ENCODE measurements around the gene DTX1.

The DTX1 gene

DNA sequence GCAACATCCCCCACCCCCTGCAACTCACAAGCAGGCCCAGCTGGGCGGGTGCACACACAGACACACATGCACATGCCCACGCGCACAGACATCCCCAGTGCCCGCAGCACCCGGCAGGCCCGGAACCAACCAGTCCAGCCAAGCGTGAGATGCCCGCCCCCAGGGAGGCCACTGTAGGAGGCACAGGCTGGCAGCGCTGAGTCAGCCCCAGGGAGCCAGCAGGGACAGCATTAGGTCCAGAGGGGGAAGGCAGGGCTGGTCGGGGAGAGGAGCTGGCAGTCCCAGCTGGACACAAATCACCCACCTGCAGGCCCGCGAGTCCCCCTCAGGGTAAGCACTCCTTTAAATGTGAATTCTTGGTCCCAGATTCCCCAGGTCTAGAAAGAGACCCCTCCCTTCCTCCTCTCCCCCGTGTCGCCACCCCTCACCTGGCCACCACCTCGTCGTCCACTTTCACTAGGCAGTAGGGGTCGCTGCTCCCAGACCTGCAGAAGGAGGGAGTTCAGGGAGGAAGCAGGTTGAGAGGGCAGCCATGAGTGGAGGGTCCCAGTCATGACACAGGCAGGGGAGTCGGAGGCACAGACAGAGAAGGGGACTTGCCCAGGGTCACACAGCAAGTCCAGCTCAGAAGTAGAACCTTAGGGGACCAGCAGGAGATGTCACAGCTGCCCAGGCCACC lies 74.1 kb downstream of the DTX1 start:
- TF ChIP-seq, protein P1, sequence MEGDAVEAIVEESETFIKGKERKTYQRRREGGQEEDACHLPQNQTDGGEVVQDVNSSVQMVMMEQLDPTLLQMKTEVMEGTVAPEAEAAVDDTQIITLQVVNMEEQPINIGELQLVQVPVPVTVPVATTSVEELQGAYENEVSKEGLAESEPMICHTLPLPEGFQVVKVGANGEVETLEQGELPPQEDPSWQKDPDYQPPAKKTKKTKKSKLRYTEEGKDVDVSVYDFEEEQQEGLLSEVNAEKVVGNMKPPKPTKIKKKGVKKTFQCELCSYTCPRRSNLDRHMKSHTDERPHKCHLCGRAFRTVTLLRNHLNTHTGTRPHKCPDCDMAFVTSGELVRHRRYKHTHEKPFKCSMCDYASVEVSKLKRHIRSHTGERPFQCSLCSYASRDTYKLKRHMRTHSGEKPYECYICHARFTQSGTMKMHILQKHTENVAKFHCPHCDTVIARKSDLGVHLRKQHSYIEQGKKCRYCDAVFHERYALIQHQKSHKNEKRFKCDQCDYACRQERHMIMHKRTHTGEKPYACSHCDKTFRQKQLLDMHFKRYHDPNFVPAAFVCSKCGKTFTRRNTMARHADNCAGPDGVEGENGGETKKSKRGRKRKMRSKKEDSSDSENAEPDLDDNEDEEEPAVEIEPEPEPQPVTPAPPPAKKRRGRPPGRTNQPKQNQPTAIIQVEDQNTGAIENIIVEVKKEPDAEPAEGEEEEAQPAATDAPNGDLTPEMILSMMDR (IDR thresholded peaks at IDR 0.05), result no peak

DNA sequence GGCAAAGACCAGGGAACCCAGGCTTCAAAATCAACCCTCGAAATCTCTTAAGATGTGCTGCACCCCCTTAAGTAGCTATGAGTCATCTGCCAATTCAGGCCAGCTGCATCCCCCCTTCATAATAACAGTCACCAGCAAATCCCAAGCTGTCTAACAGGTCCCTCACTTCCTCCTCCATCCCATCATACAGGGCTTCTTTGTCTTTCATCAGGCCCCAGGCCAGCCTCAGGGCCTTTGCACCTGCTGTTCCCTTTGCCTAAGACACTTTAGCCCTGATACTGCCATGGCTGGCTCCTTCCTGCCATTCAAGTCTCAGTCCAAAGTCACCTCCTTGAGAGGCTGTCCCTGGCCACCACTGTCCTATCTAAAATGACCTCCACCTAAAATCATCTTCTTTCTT lies 75.0 kb downstream of the DTX1 start:
- TF ChIP-seq, protein P1 (IDR thresholded peaks at IDR 0.05), result no peak

DNA sequence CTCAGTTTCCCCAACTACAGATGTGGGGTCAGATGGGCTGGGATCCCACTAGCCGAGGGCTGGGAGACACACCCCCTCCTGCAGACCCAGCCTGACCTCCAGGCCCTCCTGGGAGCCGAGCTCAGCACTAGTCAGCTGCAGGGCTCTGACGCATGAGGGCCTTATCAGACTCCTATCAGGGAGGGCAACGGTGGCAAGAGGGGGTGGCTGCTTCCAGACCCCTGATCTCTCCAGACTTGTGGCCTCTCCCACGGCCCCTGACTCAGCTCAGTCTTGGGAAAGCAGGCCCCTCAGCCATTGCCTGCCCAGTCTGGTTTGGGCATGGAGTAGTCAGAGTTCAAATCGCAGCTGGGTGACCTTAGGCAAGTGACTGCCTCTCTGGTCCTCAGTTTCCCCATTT lies 76.5 kb downstream of the DTX1 start:
- TF ChIP-seq, protein P1 (IDR thresholded peaks at IDR 0.05), result no peak

DNA sequence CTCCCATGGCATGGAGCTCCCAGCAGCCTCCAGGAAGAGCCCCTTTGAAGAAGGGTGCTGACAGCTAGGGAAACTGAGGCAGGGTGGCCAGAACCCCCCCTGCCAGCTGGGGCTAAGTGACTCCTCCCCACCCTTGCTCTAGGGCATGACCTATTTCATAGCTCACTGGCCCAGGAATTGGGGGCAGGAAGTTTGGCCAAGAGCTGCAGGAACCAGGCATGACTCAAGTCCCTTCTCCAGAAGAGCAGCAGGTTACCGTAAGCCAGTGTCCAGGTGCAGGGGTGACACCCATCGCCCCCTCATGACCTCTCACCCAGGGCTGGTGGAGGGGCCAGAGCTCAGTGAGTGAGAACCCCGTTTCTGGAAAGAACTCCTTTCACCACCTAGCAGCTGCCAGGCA lies 77.1 kb downstream of the DTX1 start:
- TF ChIP-seq, protein P1 (IDR thresholded peaks at IDR 0.05), result no peak

DNA sequence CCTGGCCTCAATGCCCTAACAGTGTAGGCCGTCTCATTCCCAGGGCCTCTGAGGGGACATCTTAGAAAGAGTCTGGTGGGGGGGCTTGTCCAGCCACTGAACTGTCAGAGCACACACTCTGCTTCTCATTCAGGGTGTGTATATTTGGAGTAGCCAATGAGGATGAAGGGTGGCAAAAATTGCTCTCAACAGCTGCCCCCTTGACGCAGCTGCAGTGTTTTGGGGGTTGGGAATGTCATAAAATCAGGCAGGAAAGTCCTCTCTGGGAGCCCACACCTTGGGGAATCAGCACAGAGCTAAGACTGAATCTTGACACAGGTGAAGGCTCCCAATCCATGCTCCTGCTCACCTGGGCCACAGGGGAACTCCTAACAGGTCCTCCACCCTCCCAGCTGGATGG lies 77.5 kb downstream of the DTX1 start:
- TF ChIP-seq, protein P1 (IDR thresholded peaks at IDR 0.05), result no peak

DNA sequence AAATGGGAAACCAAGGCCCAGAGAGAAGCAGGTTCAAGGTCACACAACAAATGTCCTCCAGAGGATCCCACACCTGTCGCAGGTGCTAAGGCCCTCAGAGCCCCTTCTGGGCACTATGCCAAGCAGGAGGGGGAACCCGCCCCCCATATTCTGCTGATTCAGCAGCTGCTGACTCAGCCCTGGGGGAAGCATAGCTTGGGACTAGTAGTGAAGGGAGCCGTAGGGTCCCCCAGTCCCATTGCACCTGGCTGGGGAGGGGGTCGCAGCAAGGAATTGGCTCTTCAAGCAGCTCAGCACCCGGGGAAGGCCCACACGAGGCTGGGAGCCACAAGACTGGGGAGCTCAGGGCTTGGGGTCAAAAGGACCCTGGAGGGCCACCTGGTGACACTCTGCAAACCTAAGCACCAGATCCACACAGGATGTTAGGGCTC lies 78.0 kb downstream of the DTX1 start:
- TF ChIP-seq, protein P1 (IDR thresholded peaks at IDR 0.05), result no peak

DNA sequence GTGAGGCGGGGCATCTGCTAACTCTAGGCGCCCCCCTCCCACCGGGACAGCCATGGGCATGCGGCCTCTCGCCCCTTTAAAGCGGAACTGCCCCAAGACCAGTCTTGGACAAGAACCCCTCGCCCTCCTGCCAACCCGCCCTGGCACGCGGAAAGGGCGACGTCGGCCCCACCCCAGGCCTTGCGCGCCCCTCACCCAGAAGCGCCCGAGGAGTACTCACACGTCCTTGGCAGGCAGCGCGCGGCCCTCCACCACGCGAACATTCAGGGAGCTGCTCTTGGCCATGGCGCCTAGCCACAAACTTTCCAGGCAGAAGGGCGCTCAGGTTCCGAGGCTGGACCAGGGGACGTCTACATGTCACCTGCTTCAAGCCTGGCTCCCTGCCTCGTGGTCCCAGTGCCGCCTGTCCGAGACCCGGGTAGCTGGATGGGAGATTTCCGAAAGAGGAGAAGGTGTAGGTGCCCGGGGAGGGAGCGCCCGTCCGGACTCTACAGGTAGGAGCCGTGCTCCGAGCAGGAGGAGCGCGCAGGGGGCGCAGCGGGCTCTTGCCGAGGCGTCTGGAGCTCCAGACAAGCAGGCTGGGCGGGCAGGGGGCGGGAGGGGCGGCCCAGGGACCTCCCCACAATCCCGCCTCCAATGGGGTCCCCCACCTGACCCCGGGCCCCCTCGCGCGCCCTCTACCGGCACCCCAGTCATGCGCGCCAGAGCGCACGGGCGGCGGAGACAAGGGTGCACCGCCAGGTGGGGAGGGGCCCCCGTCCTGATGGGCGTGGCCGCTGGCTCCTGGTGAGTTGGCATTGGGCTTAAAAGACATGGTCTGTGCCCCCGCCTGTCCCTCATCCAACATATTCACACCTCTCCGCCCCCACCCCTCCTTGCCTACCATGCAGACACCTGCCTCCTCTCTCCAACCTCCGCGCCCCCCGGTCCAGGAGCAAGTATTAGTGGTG lies 78.9 kb downstream of the DTX1 start, which contains the start of gene RASAL1:
Gene RASAL1 (minus strand): TSS at position 584 of the 950 bp plus-strand sequence. CDS start 299 bp downstream, at position 285.
- TF ChIP-seq, protein P1 (IDR thresholded peaks at IDR 0.05), result peak; percentile 54

Data from LNCAP (cell line).